Mucosa of rectum (tissue), 2 donors: ENCODE results near the gene MAGI1.

Source experiments
- H3K27ac ChIP-seq, 2 donors: one replicate each; pipeline ENCODE4 v1.7.0; 2013; ENCODE audit warnings: inconsistent platforms in 2 of 2, low read depth in 2 of 2, low read length in 2 of 2
- H3K27me3 ChIP-seq, 2 donors: one replicate each; pipeline ENCODE4 v1.7.0; 2013; ENCODE audit warnings: low read length in 2 of 2; ENCODE audit not compliant: control insufficient read depth in 2 of 2, insufficient read depth in 2 of 2
- H3K36me3 ChIP-seq, 2 donors: one replicate each; pipeline ENCODE4 v1.7.0; 2013; ENCODE audit warnings: low read length in 2 of 2; ENCODE audit not compliant: control insufficient read depth in 2 of 2, insufficient read depth in 2 of 2
- H3K4me1 ChIP-seq, 2 donors: one replicate each; pipeline ENCODE4 v1.7.0; 2013; ENCODE audit warnings: low read length in 2 of 2, mild to moderate bottlenecking in 1 of 2; ENCODE audit not compliant: control insufficient read depth in 2 of 2, insufficient read depth in 2 of 2
- H3K4me3 ChIP-seq, 2 donors: one replicate each; pipeline ENCODE4 v1.7.0; 2013; ENCODE audit warnings: low read length in 2 of 2
- H3K9ac ChIP-seq, 2 donors: one replicate each; pipeline ENCODE4 v1.7.0; 2013; ENCODE audit warnings: low read length in 2 of 2, low read depth in 1 of 2, mild to moderate bottlenecking in 1 of 2
- H3K9me3 ChIP-seq, 2 donors: one replicate each; pipeline ENCODE4 v1.7.0; 2013; ENCODE audit warnings: low read length in 2 of 2; ENCODE audit not compliant: control insufficient read depth in 2 of 2
- donor health status: healthy.
- donor health status: Normal muscosa, but diverticular disease.

MAGI1 gene

GRCh38 chr3:65833761-65834505 is 204.8 kb downstream of the MAGI1 start:
- H3K4me1 ChIP-seq = no peaks in the 10 kb centered on the region
- no peak overlapping the region for H3K27ac ChIP-seq
- H3K36me3 ChIP-seq = no peaks in the 10 kb centered on the region
- no peak overlapping the region for H3K4me3 ChIP-seq
- no peak overlapping the region for H3K9ac ChIP-seq
- H3K9me3 ChIP-seq = no peaks in the 10 kb centered on the region
- H3K27me3 ChIP-seq = no peaks in the 10 kb centered on the region

GRCh38 chr3:65831733-65832425 is 206.8 kb downstream of the MAGI1 start:
- H3K36me3 ChIP-seq = no peaks in the 10 kb centered on the region
- no peaks in the 10 kb centered on the region for H3K9me3 ChIP-seq
- no peak overlapping the region for H3K27ac ChIP-seq
- no peaks in the 10 kb centered on the region for H3K4me1 ChIP-seq
- H3K9ac ChIP-seq = no peak overlapping the region
- no peaks in the 10 kb centered on the region for H3K27me3 ChIP-seq
- no peak overlapping the region for H3K4me3 ChIP-seq

- Histone ChIP-seq H3K27me3 (no peaks in the 10 kb centered on the region), H3K9ac (no peak overlapping the region), H3K4me3 (no peak overlapping the region), H3K27ac (no peak overlapping the region), H3K36me3 (no peaks in the 10 kb centered on the region), H3K9me3 (no peaks in the 10 kb centered on the region), H3K4me1 (no peaks in the 10 kb centered on the region)
Observed at GRCh38 chr3:65830948-65831732, 207.6 kb downstream of the MAGI1 start.

- Histone ChIP-seq H3K9ac (no peak overlapping the region), H3K27ac (no peak overlapping the region), H3K4me3 (no peak overlapping the region), H3K9me3 (no peaks in the 10 kb centered on the region), H3K4me1 (no peaks in the 10 kb centered on the region), H3K27me3 (no peaks in the 10 kb centered on the region), H3K36me3 (no peaks in the 10 kb centered on the region)
Observed at GRCh38 chr3:65829228-65829627, 209.5 kb downstream of the MAGI1 start.

- H3K9ac ChIP-seq = no peak overlapping the region
- no peak overlapping the region for H3K27ac ChIP-seq
- H3K4me3 ChIP-seq = no peak overlapping the region
- H3K9me3 ChIP-seq = no peaks in the 10 kb centered on the region
- no peaks in the 10 kb centered on the region for H3K36me3 ChIP-seq
- no peaks in the 10 kb centered on the region for H3K27me3 ChIP-seq
- H3K4me1 ChIP-seq = no peaks in the 10 kb centered on the region
Observed at GRCh38 chr3:65828706-65829105, 210.0 kb downstream of the MAGI1 start.

GRCh38 chr3:65827076-65827475 is 211.6 kb downstream of the MAGI1 start:
- H3K4me3 ChIP-seq = no peak overlapping the region
- no peak overlapping the region for H3K9ac ChIP-seq
- no peaks in the 10 kb centered on the region for H3K36me3 ChIP-seq
- H3K27me3 ChIP-seq = no peaks in the 10 kb centered on the region
- H3K4me1 ChIP-seq = no peaks in the 10 kb centered on the region
- H3K9me3 ChIP-seq = no peaks in the 10 kb centered on the region
- H3K27ac ChIP-seq = no peak overlapping the region

- no peak overlapping the region for H3K4me3 ChIP-seq
- no peaks in the 10 kb centered on the region for H3K36me3 ChIP-seq
- H3K9me3 ChIP-seq = no peaks in the 10 kb centered on the region
- H3K9ac ChIP-seq = no peak overlapping the region
- no peaks in the 10 kb centered on the region for H3K27me3 ChIP-seq
- H3K27ac ChIP-seq = no peak overlapping the region
- no peaks in the 10 kb centered on the region for H3K4me1 ChIP-seq
Observed at GRCh38 chr3:65824166-65824565, 214.6 kb downstream of the MAGI1 start.

GRCh38 chr3:65820600-65820999 is 218.1 kb downstream of the MAGI1 start:
- Histone ChIP-seq H3K27me3 (no peaks in the 10 kb centered on the region), H3K27ac (no peak overlapping the region), H3K4me3 (no peak overlapping the region), H3K36me3 (no peaks in the 10 kb centered on the region), H3K4me1 (no peaks in the 10 kb centered on the region), H3K9me3 (no peaks in the 10 kb centered on the region), H3K9ac (no peak overlapping the region)

- H3K4me3 ChIP-seq = no peak overlapping the region
- H3K4me1 ChIP-seq = no peaks in the 10 kb centered on the region
- no peaks in the 10 kb centered on the region for H3K9me3 ChIP-seq
- H3K27me3 ChIP-seq = no peaks in the 10 kb centered on the region
- no peak overlapping the region for H3K27ac ChIP-seq
- no peak overlapping the region for H3K9ac ChIP-seq
- H3K36me3 ChIP-seq = no peaks in the 10 kb centered on the region
Observed at GRCh38 chr3:65819896-65820295, 218.8 kb downstream of the MAGI1 start.

- Histone ChIP-seq H3K36me3 (no peaks in the 10 kb centered on the region), H3K27me3 (no peaks in the 10 kb centered on the region), H3K9me3 (no peaks in the 10 kb centered on the region), H3K4me3 (no peak overlapping the region), H3K27ac (no peak overlapping the region), H3K9ac (no peak overlapping the region), H3K4me1 (no peaks in the 10 kb centered on the region)
Observed at GRCh38 chr3:65817553-65818126, 221.1 kb downstream of the MAGI1 start.
